D721Med (cell line): ENCODE data around the gene PROX1.

Experiments used
- DNase-seq: peaks from one replicate; pipeline ENCODE4 v3.0.0; 2011; ENCODE audit warnings: low spot score; ENCODE audit not compliant: insufficient read length
- FAIRE-seq: peaks from 2 replicates; lab custom pipeline; 2011; peaks lifted over from hg19 to GRCh38; lab: Jason Lieb, UNC
- CTCF ChIP-seq: IDR thresholded peaks from 2 replicates; pipeline ENCODE4 v1.5.1; 2012; ENCODE audit warnings: mild to moderate bottlenecking, control low read depth; ENCODE audit not compliant: insufficient read depth; ENCODE audit errors: missing control alignments

PROX1 gene

DNA sequence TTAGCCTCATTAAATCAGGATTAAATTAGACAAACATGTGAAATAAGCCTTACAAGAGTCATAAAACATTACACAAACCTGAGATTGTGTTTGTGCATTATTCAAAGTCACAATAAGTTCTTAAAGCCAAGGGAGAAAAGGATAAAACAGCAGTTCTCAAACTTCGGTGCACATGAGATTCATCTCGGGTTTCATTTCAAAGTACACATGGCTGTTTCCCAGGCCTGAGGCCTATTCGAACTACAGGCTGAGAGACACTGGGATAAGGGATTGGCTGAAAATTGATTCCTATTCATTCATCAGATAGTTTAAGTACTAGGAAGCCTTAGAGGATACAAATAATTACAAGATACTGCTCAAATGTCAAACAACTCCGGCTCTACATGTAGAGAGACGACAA, 35.9 kb upstream of the PROX1 start:
- FAIRE-seq (no peak), DNase-seq (no peak)
- TF ChIP-seq CTCF = no peak

DNA sequence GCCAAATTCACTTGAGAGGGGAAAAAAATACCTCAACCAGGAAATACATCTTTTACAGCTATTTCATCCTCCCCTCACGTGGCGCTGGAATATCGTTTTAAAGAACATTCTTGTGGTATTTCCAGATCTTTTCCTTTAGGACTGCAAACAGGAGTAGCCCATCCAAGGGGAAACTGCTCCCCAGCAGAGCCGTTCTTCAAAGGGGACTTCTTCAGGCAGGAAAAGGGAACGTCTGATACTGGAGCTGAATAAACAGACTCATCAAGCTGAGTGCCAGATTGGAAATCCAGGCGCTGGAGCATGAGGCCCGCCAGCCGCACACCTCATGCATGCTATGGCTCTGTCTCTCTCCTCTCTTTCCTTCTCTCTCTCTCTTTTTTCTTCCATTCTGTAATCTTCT, 34.0 kb upstream of the PROX1 start:
- DNase-seq (no peak), FAIRE-seq (no peak)
- no peak for TF ChIP-seq CTCF

- FAIRE-seq (no peak), DNase-seq (no peak)
- no peak for TF ChIP-seq CTCF
These were observed 31.4 kb upstream of the PROX1 start for GRCh38 chr1:213956295-213956770.

DNA sequence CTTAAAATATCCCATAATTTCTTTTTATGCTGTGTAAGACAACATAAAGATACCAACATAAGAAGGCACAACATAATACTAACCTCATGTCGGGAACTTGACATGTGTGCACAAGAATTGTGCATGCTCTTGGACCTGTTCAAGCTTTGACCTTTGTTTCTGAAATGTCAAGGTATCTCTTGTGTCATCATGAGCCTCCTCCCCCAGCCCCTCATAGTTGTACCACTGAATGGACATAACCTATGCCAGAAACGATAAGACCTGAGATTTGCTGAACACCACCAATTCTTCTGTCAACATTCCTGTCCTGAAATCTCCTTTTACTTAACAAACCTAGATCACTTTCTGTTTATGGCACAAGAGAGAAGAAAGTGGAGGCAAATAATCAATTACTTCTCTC, 29.4 kb upstream of the PROX1 start:
- no peak for DNase-seq
- FAIRE-seq = no peak
- no peak for TF ChIP-seq CTCF

- TF ChIP-seq CTCF = no peak
- FAIRE-seq = no peak
- DNase-seq = no peak
These were observed 26.8 kb upstream of the PROX1 start for GRCh38 chr1:213960963-213961362.

DNA sequence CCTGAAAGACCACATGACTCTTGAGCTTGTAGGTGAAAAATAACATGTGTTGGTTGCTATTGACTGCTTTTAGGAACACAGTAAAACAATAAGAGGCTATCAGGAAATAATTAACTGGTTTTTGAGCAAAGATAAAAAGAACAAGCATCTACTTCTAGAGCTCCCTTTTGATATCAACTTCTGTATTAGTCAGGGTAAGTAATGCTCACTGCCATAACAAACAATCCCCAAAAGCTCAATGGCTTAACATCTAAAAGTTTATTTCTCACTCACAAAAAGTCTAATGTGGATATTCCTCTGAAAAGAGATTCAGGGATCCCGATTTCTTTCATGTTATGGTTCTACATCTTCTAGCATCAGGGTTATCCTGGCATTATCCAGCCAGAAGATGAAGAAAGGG, 25.3 kb upstream of the PROX1 start:
- FAIRE-seq (no peak), DNase-seq (no peak)
- no peak for TF ChIP-seq CTCF

- no peak for DNase-seq
- TF ChIP-seq CTCF = no peak
- FAIRE-seq = no peak
These were observed 21.7 kb upstream of the PROX1 start for GRCh38 chr1:213966122-213966521.
